Keratinocyte (primary cell): ENCODE data around the gene CD101. TPM values are rescaled to one million over a fixed set of nuclear protein-coding genes. Genes with fewer than 3 reads are reported as not detected.

Experiments
- DNase-seq: peaks from one replicate; pipeline ENCODE4 v3.0.0-alpha.2; 2011; ENCODE audit warnings: low read depth, missing footprints, low spot score
- FAIRE-seq: peaks from 2 replicates; lab custom pipeline; 2011; peaks lifted over from hg19 to GRCh38; lab: Jason Lieb, UNC
- H2AFZ ChIP-seq: 2 replicates; pipeline ENCODE4 v1.6.0; 2012; ENCODE audit warnings: low read length, control low read depth, inconsistent platforms; ENCODE audit not compliant: control insufficient read depth
- H3K27ac ChIP-seq: 2 replicates; pipeline ENCODE4 v1.5.1; 2011; ENCODE audit warnings: low read length; ENCODE audit not compliant: control insufficient read depth, insufficient read depth
- H3K27me3 ChIP-seq: 3 replicates; pipeline ENCODE4 v1.6.0; 2011; ENCODE audit warnings: low read length; ENCODE audit not compliant: control insufficient read depth, insufficient read depth; ENCODE audit errors: extremely low read depth
- H3K36me3 ChIP-seq, 2 experiments: 2 replicates in 1 of 2; 3 replicates in 1 of 2; pipeline ENCODE4 v1.5.1; 2011; ENCODE audit warnings: low read length in 2 of 2, mild to moderate bottlenecking in 1 of 2; ENCODE audit not compliant: control insufficient read depth in 2 of 2, insufficient read depth in 2 of 2; ENCODE audit errors: extremely low read depth in 1 of 2
- H3K4me1 ChIP-seq: 3 replicates; pipeline ENCODE4 v1.5.1; 2011; ENCODE audit warnings: low read length; ENCODE audit not compliant: control insufficient read depth, insufficient read depth; ENCODE audit errors: extremely low read depth
- H3K4me2 ChIP-seq: 3 replicates; pipeline ENCODE4 v1.6.0; 2011; ENCODE audit warnings: low read depth, low read length; ENCODE audit not compliant: control insufficient read depth, insufficient read depth; ENCODE audit errors: extremely low read depth
- H3K4me3 ChIP-seq, 3 experiments: fragments of 200-600 bp in 1 of 3; sonication (generic) in 1 of 3; 2 replicates in 2 of 3; 3 replicates in 1 of 3; pipeline ENCODE4 v1.5.1; 2011 to 2016; ENCODE audit warnings: low read length in 3 of 3, mild to moderate bottlenecking in 3 of 3, control low read depth in 2 of 3, inconsistent platforms in 1 of 3, low read depth in 1 of 3, mixed read lengths in 1 of 3, mixed run types in 1 of 3, moderate library complexity in 1 of 3; ENCODE audit not compliant: control insufficient read depth in 2 of 3, insufficient read depth in 2 of 3; ENCODE audit errors: extremely low read depth in 1 of 3
- H3K79me2 ChIP-seq: 2 replicates; pipeline ENCODE4 v1.6.0; 2012; ENCODE audit warnings: low read length; ENCODE audit not compliant: control insufficient read depth, insufficient read depth
- H3K9ac ChIP-seq: 3 replicates; pipeline ENCODE4 v1.6.0; 2011; ENCODE audit warnings: low read length; ENCODE audit not compliant: control insufficient read depth, insufficient read depth; ENCODE audit errors: extremely low read depth
- H3K9me1 ChIP-seq: 3 replicates; pipeline ENCODE4 v1.6.0; 2011; ENCODE audit warnings: low read length; ENCODE audit not compliant: control insufficient read depth, insufficient read depth; ENCODE audit errors: extremely low read depth
- H3K9me3 ChIP-seq: 2 replicates; pipeline ENCODE4 v1.5.1; 2012; ENCODE audit warnings: low read depth, low read length; ENCODE audit not compliant: control insufficient read depth
- H4K20me1 ChIP-seq: 3 replicates; pipeline ENCODE4 v1.6.0; 2011; ENCODE audit warnings: low read length; ENCODE audit not compliant: control insufficient read depth, insufficient read depth; ENCODE audit errors: extremely low read depth
- EZH2 ChIP-seq: IDR thresholded peaks from one replicate; pipeline ENCODE4 v1.6.1; 2012; ENCODE audit warnings: inconsistent platforms, mild to moderate bottlenecking, low read length, moderate library complexity
- dilution Hi-C: fragments of 300-500 bp; cut with MboI; formaldehyde crosslinking; loops from one replicate; pipeline ENCODE4 v1.7.0; 2020; ENCODE audit warnings: low sequenced_read_pairs; ENCODE audit not compliant: extremely low pct_ligation_motif_present
- polyA plus RNA-seq, 5 experiments: library from polyadenylated mRNA; depleted of rRNA in 3 of 5; stranded (reverse) in 3 of 5; stranded (forward) in 1 of 5; unstranded in 1 of 5; fragments of >200 nt; gene quantifications; 1 replicate in 1 of 5; 2 replicates in 3 of 5; 3 replicates in 1 of 5; pipeline versions ENCODE4 v1.2.1 to v1.2.3, GENCODE V29; 2011 to 2012; ENCODE audit warnings: missing spikeins in 2 of 5, low read depth in 1 of 5, low replicate concordance in 1 of 5
- TF ChIP-seq, protein P1 (sequence below), 3 experiments: IDR thresholded peaks in 1 of 3; conservative IDR thresholded peaks in 1 of 3; optimal IDR thresholded peaks in 1 of 3; 2 replicates in 2 of 3; 3 replicates in 1 of 3; pipeline versions ENCODE3 to v1.5.1; 2011; ENCODE audit warnings: low read length in 3 of 3, mild to moderate bottlenecking in 3 of 3, moderate library complexity in 2 of 3, control low read depth in 1 of 3, inconsistent platforms in 1 of 3; ENCODE audit not compliant: insufficient read depth in 2 of 3; ENCODE audit errors: extremely low read depth in 1 of 3

The CD101 gene
- polyA plus RNA-seq, 1 donor (not counting 4 experiments of a cell fraction or from before 2014, with no cell fraction given), result 1.8 TPM

DNA sequence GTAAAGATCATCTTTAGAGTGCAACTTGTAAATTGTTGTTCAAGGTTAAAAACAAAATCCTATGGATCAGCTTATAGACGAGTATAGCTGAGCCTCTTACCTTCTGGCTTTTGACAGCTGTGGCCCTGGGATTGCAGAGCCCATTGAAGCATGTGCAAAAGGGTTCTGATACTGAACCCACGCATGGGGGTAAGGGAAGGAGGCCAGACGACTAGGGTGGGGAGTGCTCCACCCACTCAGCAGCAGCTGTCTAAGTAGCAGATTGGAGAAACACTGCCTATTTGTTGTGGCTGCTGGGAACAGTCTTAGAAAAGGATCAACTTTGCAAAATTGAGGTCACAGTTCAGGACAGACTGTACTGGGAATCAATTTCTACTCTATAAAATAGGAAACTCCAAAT lies 16.1 kb downstream of the CD101 start:
- no peak overlapping the region for H3K4me3 ChIP-seq
- no peaks in the 10 kb centered on the region for H3K9me3 ChIP-seq
- H3K79me2 ChIP-seq, result no peaks in the 10 kb centered on the region
- TF ChIP-seq, protein P1, sequence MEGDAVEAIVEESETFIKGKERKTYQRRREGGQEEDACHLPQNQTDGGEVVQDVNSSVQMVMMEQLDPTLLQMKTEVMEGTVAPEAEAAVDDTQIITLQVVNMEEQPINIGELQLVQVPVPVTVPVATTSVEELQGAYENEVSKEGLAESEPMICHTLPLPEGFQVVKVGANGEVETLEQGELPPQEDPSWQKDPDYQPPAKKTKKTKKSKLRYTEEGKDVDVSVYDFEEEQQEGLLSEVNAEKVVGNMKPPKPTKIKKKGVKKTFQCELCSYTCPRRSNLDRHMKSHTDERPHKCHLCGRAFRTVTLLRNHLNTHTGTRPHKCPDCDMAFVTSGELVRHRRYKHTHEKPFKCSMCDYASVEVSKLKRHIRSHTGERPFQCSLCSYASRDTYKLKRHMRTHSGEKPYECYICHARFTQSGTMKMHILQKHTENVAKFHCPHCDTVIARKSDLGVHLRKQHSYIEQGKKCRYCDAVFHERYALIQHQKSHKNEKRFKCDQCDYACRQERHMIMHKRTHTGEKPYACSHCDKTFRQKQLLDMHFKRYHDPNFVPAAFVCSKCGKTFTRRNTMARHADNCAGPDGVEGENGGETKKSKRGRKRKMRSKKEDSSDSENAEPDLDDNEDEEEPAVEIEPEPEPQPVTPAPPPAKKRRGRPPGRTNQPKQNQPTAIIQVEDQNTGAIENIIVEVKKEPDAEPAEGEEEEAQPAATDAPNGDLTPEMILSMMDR (optimal IDR thresholded peaks at IDR 0.05 in 1 of 3, IDR thresholded peaks at IDR 0.05 in 1 of 3, conservative IDR thresholded peaks at IDR 0.05 in 1 of 3; ENCODE audit: extremely low read depth in 1 of 3, insufficient read depth in 2 of 3, low read length in 3 of 3), result no peak
- no peak for TF ChIP-seq EZH2
- no peaks in the 10 kb centered on the region for H3K4me1 ChIP-seq
- H3K36me3 ChIP-seq, result peaks cover 0 to 4% of the 10 kb centered on the region in 2 experiments
- dilution Hi-C loops, result no loop called here
- FAIRE-seq, result no peak
- no peak overlapping the region for H3K9ac ChIP-seq
- H3K4me2 ChIP-seq, result no peak overlapping the region
- no peak for DNase-seq
- H2AFZ ChIP-seq, result no peak overlapping the region
- peaks cover 2% of the 10 kb centered on the region for H3K9me1 ChIP-seq
- H3K27ac ChIP-seq, result no peak overlapping the region
- H3K27me3 ChIP-seq, result no peaks in the 10 kb centered on the region
- no peaks in the 10 kb centered on the region for H4K20me1 ChIP-seq

DNA sequence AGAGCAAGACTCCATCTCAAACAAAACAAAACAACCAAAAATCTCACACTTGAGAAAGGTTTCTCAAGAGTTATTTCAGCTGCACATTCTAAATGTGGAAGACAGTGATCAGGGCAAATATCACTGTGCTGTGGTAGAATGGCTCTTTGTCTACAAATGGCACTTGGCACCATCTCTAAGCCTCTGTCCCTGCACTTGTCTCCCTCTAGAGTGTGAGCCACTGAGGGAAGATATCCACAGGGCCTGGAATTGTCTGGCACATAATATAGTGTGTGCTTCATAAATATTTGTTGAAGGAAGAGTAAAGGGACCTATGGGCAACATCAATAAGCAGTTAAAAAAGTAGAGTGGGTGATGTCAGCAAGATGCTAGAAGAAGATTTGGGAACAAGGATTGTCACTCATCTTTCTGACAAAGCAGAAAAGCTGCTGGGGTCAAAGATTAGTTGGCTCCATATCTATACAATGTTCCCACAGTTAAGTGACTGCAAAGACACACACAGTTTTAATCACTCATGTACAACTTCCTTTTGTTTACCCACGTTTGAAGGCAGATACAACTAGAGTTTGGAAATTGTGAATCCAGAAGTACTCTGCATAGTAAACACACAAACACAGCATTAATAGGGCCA lies 19.1 kb downstream of the CD101 start:
- Histone ChIP-seq H3K27me3 (no peaks in the 10 kb centered on the region), H3K9me1 (no peaks in the 10 kb centered on the region), H3K9ac (no peak overlapping the region), H3K79me2 (no peaks in the 10 kb centered on the region), H3K9me3 (no peaks in the 10 kb centered on the region), H2AFZ (no peak overlapping the region), H3K36me3 (peaks cover 0 to 6% of the 10 kb centered on the region in 2 experiments), H3K4me3 (no peak overlapping the region), H3K4me2 (no peak overlapping the region), H4K20me1 (no peaks in the 10 kb centered on the region), H3K4me1 (no peaks in the 10 kb centered on the region), H3K27ac (no peak overlapping the region)
- FAIRE-seq (no peak), DNase-seq (no peak)
- TF ChIP-seq, protein P1 (optimal IDR thresholded peaks at IDR 0.05 in 1 of 3, IDR thresholded peaks at IDR 0.05 in 1 of 3, conservative IDR thresholded peaks at IDR 0.05 in 1 of 3; ENCODE audit: extremely low read depth in 1 of 3, insufficient read depth in 2 of 3, low read length in 3 of 3), result no peak
- no peak for TF ChIP-seq EZH2
- dilution Hi-C loops, result no loop called here
